Activated CD8-positive, alpha-beta memory T cell treated with anti-CD3 and anti-CD28 coated beads, Interleukin-2, amount 50 U/mL, for 48 hours (primary cell): ENCODE measurements around the gene NECTIN2.
"Not testable (repeated sequence)": the region's sequence is repeated elsewhere in the genome, so short reads cannot be mapped to it uniquely, and the experiment has no call there.

Source experiments
- DNase-seq: peaks from one replicate; pipeline ENCODE4 v3.0.0-alpha.2; 2020

NECTIN2 gene

GRCh38 chr19:44911896-44912295 is 65.8 kb downstream of the NECTIN2 start:
- DNase-seq, result not testable (repeated sequence)

DNA sequence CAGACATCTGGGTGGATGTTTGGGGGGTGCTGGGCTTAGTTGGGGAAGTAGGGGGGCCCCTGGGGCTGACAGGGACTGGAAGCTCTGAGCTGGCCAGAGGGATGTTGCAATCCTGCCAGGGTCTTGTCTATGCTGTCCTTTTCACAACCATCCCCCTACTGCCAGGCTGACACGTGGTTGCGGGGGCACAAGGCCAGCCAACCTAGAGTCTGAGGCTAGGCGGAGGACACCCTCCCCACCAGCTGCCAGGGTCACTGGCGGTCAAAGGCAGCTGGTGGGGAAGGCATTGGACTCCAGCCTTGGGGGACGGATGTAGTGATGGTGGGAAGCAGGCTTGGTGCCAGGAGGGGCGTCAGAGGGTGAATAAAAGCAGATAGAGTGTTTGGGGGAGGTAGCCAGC is 66.8 kb downstream of the NECTIN2 start:
- DNase-seq, result no peak

DNA sequence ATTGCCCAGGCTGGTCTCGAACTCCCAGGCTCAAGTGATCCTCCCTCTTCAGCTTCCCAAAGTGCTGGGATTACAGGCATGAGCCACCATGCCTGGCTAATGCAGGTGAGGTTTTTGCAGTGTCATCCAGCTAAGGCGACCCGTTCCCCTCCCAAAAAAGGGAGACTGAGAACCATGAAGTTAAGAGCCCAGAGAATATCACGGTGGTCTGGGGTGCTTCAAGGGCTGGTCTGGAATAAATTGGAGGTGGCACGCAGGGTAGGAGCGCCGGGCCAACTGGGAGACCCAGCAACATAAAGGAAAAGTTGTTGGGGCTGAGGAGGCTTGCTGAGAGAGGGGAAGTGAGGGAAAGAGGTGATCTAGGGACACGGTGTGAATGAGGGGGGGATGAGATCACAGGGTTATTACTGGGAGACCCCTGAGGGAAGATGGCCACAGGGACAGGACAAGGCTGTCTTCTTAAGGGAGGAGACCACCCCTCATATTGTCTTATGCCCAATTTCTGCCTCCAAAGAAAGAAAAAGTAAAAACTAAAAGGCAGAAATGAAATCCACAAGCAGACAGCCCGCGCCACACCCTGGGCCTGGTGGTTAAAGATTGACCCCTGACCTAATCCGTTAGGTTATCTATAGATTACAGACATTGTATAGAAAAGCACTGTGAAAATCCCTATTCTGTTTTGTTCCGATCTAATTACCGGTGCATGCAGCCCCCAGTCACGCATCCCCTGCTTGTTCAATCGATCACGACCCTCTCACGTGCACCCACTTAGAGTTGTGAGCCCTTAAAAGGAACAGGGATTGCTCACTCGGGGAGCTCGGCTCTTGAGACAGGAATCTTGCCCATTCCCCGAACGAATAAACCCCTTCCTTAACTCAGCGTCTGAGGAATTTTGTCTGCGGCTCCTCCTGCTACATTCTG is 67.7 kb downstream of the NECTIN2 start:
- DNase-seq, result not testable (repeated sequence)

DNA sequence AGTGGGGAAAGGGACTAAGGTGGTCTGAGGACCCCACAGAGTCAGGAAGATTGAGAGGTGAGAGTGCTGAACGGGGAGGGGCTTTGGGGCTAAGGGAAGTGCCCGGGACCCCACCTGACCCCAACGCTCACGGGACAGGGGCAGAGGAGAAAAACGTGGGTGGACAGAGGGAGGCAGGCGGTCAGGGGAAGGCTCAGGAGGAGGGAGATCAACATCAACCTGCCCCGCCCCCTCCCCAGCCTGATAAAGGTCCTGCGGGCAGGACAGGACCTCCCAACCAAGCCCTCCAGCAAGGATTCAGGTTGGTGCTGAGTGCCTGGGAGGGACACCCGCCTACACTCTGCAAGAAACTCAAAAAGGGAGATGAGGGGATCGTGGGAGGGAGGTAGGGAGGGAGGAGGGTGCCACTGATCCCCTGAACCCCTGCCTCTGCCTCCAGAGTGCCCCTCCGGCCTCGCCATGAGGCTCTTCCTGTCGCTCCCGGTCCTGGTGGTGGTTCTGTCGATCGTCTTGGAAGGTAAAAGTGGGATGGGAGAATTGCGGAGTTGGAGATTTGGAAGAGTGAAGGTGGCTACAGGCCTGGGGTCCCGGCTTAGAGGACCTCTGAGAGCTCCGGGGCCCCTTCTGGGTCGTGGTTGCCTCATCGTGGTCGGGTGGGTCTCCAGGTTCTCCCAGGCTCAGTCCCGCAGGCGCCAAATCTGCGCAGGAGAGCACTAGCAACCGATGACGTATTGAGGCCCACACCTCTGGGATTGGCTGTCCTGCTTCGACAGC is 68.5 kb downstream of the NECTIN2 start, which contains the start of gene APOC1:
APOC1 (plus strand) TSS at position 176 of the 774 bp plus-strand sequence; CDS start at position 460, 284 bp downstream.
- DNase-seq, result peak; percentile 89

GRCh38 chr19:44924243-44924725 is 78.2 kb downstream of the NECTIN2 start:
- DNase-seq, result no peak

DNA sequence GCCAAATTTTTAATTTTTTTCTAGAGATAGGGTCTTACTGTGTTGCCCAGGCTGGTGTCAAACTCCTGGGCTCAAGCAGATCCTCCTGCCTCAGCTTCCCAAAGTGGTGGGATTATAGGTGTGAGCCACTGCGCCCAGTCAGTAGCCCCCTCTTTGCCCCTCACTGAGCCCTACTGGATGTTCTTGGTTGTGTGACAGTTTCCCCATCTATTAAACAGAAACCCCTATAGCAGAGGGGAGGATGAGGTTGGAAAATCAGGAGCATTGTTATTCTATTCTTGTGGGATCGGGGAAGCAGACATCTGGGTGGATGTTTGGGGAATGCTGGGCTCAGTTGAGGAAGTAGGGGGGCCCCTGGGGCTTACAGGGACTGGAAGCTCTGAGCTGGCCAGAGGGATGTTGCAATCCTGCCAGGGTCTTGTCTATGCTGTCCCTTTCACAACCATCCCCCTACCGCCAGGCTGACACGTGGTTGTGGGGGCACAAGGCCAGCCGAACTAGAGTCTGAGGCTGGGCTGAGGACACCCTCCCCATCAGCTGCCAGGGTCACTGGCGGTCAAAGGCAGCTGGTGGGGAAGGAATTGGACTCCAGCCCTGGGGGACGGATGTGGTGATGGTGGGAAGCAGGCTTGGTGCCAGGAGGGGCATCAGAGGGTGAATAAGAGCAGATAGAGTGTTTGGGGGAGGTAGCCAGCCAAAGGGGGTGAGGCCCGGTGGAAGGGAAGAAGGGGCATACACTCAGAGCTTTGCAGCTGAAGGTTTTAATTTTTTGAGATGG is 79.2 kb downstream of the NECTIN2 start:
- no peak for DNase-seq

DNA sequence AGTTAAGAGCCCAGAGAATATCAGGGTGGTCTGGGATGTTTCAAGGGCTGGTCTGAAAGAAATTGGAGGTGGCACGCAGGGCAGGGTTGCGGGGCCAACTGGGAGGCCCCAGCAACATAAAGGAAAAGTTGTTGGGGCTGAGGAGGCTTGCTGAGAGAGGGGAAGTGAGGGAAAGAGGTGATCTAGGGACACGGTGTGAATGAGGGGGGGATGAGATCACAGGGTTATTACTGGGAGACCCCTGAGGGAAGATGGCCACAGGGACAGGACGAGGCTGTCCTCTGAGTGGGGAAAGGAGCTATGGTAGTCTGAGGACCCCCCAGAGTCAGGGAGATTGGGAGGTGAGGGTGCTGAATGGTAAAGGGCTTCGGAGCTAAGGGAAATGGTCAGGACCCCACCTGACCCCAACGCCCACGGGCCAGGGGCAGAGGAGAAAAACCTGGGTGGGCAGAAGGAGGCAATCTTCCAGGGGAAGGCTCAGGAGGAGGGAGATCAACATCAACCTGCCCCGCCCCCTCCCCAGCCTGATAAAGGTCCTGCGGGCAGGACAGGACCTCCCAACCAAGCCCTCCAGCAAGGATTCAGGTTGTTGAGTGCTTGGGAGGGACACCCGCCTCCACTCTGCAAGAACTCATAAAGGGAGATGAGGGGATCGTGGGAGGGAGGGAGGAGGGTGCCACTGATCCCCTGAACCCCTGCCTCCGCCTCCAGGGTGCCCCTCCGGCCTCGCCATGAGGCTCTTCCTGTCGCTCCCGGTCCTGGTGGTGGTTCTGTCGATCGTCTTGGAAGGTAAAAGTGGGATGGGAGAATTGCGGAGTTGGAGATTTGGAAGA is 80.4 kb downstream of the NECTIN2 start:
- DNase-seq, result not testable (repeated sequence)

- no peak for DNase-seq
Measured at GRCh38 chr19:44927746-44928145, 81.6 kb downstream of the NECTIN2 start.

DNA sequence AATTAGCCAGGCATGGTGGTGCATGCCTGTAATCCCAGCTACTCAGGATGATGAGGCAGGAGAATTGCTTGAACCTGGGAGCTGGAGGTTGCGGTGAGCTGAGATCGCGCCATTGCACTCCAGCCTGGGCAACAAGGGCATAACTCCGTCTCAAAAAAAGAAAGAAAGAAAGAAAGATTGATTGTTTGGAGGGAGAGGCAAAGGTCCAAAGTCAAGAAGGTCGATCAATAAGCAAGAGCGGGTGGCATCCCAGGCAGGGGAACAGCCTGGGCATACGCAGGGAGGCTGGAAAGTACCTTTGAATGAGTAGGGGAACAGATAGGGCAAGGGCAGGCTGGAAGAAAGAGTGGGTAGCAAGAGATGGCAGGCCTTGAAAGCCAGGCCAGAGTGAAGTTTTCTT is 84.0 kb downstream of the NECTIN2 start:
- DNase-seq, result no peak

DNA sequence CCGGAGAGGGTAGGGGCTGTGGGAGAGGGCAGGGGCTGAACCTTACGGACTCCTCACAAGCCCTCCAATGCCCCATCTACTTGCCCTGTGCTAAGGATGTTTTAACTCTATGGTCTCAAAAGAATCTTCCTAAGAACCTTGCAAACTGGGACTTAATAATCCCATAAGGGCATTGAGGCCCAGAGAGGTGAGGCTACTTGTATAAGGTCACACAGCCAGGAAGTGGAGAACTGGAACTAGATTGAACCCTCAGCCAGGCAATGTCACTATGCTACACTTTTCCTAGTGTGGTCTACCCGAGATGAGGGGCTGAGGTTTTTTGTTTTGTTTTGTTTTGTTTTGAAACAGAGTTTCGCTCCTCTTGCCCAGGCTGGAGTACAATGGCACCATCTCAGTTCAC is 85.4 kb downstream of the NECTIN2 start:
- DNase-seq, result no peak
